Measurements from ENCODE around the gene EXOC3L2. TPM values are rescaled to one million over a fixed set of nuclear protein-coding genes. Genes with fewer than 3 reads are reported as not detected.

EXOC3L2 gene
- total and polyA plus RNA-seq, 9 donors, result 0.93 to 2.0 (median 1.7) TPM

DNA sequence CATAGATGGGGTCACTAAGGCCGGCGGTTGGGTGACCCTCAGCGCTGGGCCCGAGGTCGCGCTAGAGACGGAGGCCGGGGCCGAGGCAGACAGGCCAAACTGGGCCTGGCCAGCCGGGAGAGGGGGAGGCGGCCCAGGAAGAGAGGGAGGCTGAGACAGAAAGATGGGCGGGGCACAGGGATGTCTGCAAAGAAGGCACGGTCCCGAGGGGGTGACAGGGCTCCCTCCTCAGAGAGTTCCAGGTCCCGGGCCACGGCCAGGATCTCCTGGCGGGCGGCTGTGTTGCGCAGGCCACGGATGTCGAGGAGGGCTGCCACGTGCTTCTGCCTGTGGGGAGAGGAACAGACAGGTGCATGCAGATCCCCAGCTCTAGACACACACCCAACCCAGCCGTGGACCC, 32.2 kb downstream of the EXOC3L2 start:
- Histone ChIP-seq H3K36me3 (ENCODE audit: control insufficient read depth, insufficient read depth, low read length) (no peaks in the 10 kb centered on the region), H3K27me3 (ENCODE audit: control insufficient read depth, insufficient read depth, low read length) (peaks cover 44% of the 10 kb centered on the region), H3K4me3 (ENCODE audit: low read length) (no peak overlapping the region), H3K4me1 (ENCODE audit: control insufficient read depth, insufficient read depth, low read length) (peaks cover 22% of the 10 kb centered on the region), H3K27ac (ENCODE audit: low read length) (no peak overlapping the region), H3K9me3 (replicated peaks; ENCODE audit: control insufficient read depth, low read depth, low read length) (no peaks in the 10 kb centered on the region)
- WGBS (ENCODE audit: insufficient coverage), result 82% methylated on average over 18 of the region's 23 CpGs
- no peak for DNase-seq

DNA sequence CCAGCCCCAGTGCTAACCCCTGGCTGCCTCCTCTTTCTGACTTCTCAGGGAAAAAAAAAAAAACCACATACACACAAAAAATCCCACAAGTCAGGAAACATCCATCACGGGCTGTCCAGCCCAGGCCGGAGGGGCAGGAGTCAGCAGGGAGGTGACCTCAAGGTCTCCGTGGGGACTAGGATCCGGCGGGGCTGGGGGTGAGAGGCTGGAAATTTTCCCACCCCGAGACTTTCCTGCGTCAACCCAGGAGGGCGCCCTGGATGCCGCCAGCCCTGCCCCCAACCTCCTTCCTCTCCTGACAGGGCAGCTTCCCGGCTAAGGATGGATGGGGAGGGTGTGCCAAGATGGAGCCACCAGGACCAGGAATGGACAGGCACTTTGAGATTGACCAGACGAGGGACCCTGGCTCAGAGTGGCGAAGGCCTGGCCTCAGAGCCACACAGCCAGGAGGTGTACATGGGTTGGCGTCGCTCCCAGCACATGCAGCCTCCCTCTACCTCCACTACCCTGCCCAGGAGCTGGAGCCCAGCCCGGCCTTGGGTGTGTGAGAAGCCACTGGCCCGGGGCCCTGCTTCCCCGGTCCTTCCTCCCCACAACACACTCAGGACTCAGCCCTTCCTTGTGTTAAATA, 33.3 kb downstream of the EXOC3L2 start:
- peak; percentile 25 for DNase-seq
- WGBS (ENCODE audit: insufficient coverage), result 40% methylated on average over 4 of the region's 17 CpGs
- peak overlapping the region; percentile 47 for H3K27ac ChIP-seq (ENCODE audit: low read length)
- H3K4me1 ChIP-seq (ENCODE audit: control insufficient read depth, insufficient read depth, low read length), result peaks cover 17% of the 10 kb centered on the region
- H3K9me3 ChIP-seq (replicated peaks; ENCODE audit: control insufficient read depth, low read depth, low read length), result no peaks in the 10 kb centered on the region
- no peak overlapping the region for H3K4me3 ChIP-seq (ENCODE audit: low read length)
- peaks cover 32% of the 10 kb centered on the region for H3K27me3 ChIP-seq (ENCODE audit: control insufficient read depth, insufficient read depth, low read length)
- H3K36me3 ChIP-seq (ENCODE audit: control insufficient read depth, insufficient read depth, low read length), result no peaks in the 10 kb centered on the region

GRCh38 chr19:45206328-45206727, 38.9 kb downstream of the EXOC3L2 start:
- Histone ChIP-seq H3K4me1 (ENCODE audit: control insufficient read depth, insufficient read depth, low read length) (no peaks in the 10 kb centered on the region), H3K27ac (ENCODE audit: low read length) (no peak overlapping the region), H3K4me3 (ENCODE audit: low read length) (no peak overlapping the region), H3K27me3 (ENCODE audit: control insufficient read depth, insufficient read depth, low read length) (peaks cover 2% of the 10 kb centered on the region), H3K36me3 (ENCODE audit: control insufficient read depth, insufficient read depth, low read length) (no peaks in the 10 kb centered on the region), H3K9me3 (replicated peaks; ENCODE audit: control insufficient read depth, low read depth, low read length) (no peaks in the 10 kb centered on the region)
- WGBS (ENCODE audit: insufficient coverage), result no CpG with 5 or more reads among the region's 3 CpGs
- DNase-seq, result no peak

DNA sequence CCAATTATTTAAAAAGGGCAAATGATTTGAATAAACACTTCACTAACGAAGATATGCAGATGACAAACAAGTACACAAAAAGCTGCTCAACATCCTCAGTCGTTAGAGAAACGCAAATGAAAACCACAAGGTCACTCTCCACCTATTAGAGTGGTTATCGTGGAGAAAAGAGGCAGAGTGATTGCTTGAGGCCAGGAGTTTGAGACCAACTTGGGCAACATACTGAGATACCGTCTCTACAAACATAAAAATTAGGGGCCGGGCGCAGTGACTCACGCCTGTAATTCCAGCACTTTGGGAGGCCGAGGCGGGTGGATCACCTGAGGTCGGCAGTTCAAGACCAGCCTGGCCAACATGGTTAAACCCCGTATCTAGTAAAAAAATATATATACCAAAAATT, 39.4 kb downstream of the EXOC3L2 start:
- H3K27me3 ChIP-seq (ENCODE audit: control insufficient read depth, insufficient read depth, low read length), result peaks cover 2% of the 10 kb centered on the region
- H3K4me3 ChIP-seq (ENCODE audit: low read length), result no peak overlapping the region

DNA sequence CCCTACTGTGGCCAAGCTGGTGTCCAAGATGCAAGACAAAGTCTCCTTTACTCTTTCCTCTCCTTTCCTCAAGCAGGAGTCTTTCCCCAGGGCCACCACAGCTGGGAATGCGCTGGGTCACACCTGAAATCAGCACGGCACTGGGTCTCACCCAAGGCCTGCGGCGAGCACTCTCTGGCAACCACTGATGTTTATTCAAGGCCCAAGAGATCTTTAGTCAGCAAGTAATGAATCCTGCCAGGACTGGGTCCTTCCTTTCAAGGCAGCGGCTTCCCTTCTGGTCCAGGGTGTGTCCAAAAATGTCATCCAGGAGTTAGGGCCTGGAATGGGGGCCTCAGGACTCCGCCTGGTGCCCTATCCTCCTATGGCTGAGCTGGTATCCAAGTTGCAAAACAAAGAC, 42.6 kb downstream of the EXOC3L2 start:
- DNase-seq, result no peak
- Histone ChIP-seq H3K4me3 (ENCODE audit: low read length) (no peak overlapping the region), H3K27me3 (ENCODE audit: control insufficient read depth, insufficient read depth, low read length) (no peaks in the 10 kb centered on the region), H3K9me3 (replicated peaks; ENCODE audit: control insufficient read depth, low read depth, low read length) (no peaks in the 10 kb centered on the region), H3K36me3 (ENCODE audit: control insufficient read depth, insufficient read depth, low read length) (no peaks in the 10 kb centered on the region), H3K27ac (ENCODE audit: low read length) (no peak overlapping the region), H3K4me1 (ENCODE audit: control insufficient read depth, insufficient read depth, low read length) (no peaks in the 10 kb centered on the region)
- WGBS (ENCODE audit: insufficient coverage), result 78% methylated on average over 6 of the region's 6 CpGs

More for the DNA sequence above, 39.4 kb downstream of the EXOC3L2 start:
- Histone ChIP-seq H3K36me3 (ENCODE audit: control insufficient read depth, insufficient read depth, low read length) (no peaks in the 10 kb centered on the region), H3K4me1 (ENCODE audit: control insufficient read depth, insufficient read depth, low read length) (no peaks in the 10 kb centered on the region), H3K9me3 (replicated peaks; ENCODE audit: control insufficient read depth, low read depth, low read length) (no peaks in the 10 kb centered on the region), H3K27ac (ENCODE audit: low read length) (no peak overlapping the region)
- no CpG with 5 or more reads among the region's 12 CpGs for WGBS (ENCODE audit: insufficient coverage)
- DNase-seq, result no peak

DNA sequence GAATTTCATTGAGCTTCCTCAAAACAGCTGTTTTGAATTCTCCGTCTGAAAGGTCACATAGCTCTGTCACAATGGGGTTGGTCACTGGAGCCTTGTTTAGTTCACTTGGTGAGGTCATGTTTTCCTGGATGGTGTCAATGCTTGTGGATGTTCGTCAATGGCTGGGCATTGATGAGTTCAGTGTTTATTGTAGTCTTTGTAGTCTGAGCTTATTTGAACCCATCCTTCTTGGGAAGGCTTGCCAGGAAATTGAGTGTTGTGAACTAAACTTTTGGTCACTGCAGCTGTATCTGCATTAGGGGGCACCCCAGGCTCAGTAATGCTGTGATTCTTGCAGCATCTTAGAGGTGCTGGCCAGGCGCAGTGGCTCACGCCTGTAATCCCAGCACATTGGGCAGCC, 44.6 kb downstream of the EXOC3L2 start:
- Histone ChIP-seq H3K4me3 (ENCODE audit: low read length) (no peak overlapping the region), H3K36me3 (ENCODE audit: control insufficient read depth, insufficient read depth, low read length) (no peaks in the 10 kb centered on the region), H3K27ac (ENCODE audit: low read length) (no peak overlapping the region), H3K27me3 (ENCODE audit: control insufficient read depth, insufficient read depth, low read length) (no peaks in the 10 kb centered on the region), H3K4me1 (ENCODE audit: control insufficient read depth, insufficient read depth, low read length) (no peaks in the 10 kb centered on the region), H3K9me3 (replicated peaks; ENCODE audit: control insufficient read depth, low read depth, low read length) (no peaks in the 10 kb centered on the region)
- peak; percentile 66 for DNase-seq
- WGBS (ENCODE audit: insufficient coverage), result 47% methylated on average over 2 of the region's 4 CpGs

DNA sequence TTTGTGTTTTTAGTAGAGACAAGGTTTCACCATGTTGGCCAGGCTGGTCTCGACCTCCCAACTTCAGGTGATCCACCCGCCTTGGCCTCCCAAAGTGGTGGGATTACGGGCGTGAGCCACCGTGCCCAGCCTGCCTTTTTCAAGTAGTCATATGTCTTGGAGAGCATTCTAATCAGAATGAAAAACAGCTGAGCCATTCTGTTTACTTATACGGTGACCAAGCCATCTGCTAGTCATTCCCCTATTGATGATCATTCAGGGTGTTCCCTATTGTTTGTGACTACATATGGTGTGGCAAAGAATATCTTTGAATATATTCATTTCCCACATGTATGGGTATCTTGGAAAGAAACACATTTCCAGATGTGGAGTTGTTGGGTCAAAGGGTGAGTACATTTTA, 49.4 kb downstream of the EXOC3L2 start:
- 83% methylated on average over 1 of the region's 6 CpGs for WGBS (ENCODE audit: insufficient coverage)
- H3K4me3 ChIP-seq (ENCODE audit: low read length), result no peak overlapping the region
- H3K36me3 ChIP-seq (ENCODE audit: control insufficient read depth, insufficient read depth, low read length), result no peaks in the 10 kb centered on the region
- no peaks in the 10 kb centered on the region for H3K9me3 ChIP-seq (replicated peaks; ENCODE audit: control insufficient read depth, low read depth, low read length)
- no peaks in the 10 kb centered on the region for H3K4me1 ChIP-seq (ENCODE audit: control insufficient read depth, insufficient read depth, low read length)
- no peak for DNase-seq
- H3K27me3 ChIP-seq (ENCODE audit: control insufficient read depth, insufficient read depth, low read length), result no peaks in the 10 kb centered on the region
- H3K27ac ChIP-seq (ENCODE audit: low read length), result no peak overlapping the region

GRCh38 chr19:45191375-45191774, 53.8 kb downstream of the EXOC3L2 start:
- WGBS (ENCODE audit: insufficient coverage), result 100% methylated on average over 2 of the region's 4 CpGs
- no peak overlapping the region for H3K27ac ChIP-seq (ENCODE audit: low read length)

DNA sequence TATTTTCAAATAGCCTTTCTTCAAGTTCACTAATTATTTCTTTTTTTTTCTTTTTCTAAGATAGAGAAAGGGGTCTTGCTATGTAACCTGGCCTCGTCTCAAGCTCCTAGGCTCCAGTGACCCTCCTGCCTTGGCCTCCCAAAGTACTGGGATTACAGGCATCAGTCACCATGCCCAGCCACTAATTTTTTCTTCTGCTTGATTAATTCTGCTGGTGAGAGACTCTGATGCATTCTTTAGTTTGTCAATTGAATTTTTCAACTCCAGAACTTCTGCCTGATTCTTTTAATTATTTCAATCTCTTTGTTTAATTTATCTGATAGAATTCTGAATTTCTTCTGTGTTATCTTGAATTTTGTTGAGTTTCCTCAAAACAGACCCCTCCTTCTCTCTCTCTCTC, 55.2 kb downstream of the EXOC3L2 start:
- WGBS (ENCODE audit: insufficient coverage), result no CpG with 5 or more reads among the region's 1 CpG

More at GRCh38 chr19:45191375-45191774, 53.8 kb downstream of the EXOC3L2 start:
- Histone ChIP-seq H3K27me3 (ENCODE audit: control insufficient read depth, insufficient read depth, low read length) (no peaks in the 10 kb centered on the region), H3K4me1 (ENCODE audit: control insufficient read depth, insufficient read depth, low read length) (no peaks in the 10 kb centered on the region), H3K9me3 (replicated peaks; ENCODE audit: control insufficient read depth, low read depth, low read length) (no peaks in the 10 kb centered on the region), H3K36me3 (ENCODE audit: control insufficient read depth, insufficient read depth, low read length) (no peaks in the 10 kb centered on the region), H3K4me3 (ENCODE audit: low read length) (no peak overlapping the region)
- no peak for DNase-seq

DNA sequence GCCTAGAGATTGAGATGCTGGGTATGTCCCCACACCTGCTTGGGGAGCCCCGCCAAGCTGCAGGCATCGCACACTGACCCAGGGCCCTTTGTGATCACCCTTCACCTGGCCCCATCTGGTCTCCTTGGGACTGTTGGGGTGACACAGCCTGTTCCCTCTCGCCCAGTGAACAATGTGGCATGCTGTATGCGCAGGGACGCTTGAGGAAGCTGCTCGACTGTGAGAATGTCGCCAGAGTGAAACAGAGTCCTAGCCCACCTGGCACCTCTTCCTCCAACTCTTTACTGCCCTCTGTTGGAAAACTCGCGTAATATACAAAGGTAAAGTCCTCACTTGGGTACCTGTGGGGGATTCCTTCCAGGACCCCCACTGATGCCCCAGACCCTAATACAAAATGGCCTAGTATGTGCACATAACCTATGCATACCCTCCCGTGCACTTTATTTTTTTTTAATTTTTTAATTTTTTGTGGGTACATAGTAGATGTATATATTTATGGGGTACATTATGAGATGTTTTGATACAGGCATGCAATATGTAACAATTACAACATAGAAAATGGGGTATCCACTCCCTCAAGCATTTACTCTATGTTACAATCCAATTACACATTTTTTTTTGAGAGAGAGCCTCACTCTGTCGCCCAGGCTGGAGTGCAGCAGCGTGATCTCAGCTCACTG, 57.6 kb downstream of the EXOC3L2 start:
- Histone ChIP-seq H3K27me3 (ENCODE audit: control insufficient read depth, insufficient read depth, low read length) (no peaks in the 10 kb centered on the region), H3K9me3 (replicated peaks; ENCODE audit: control insufficient read depth, low read depth, low read length) (no peaks in the 10 kb centered on the region), H3K36me3 (ENCODE audit: control insufficient read depth, insufficient read depth, low read length) (no peaks in the 10 kb centered on the region), H3K4me3 (ENCODE audit: low read length) (no peak overlapping the region), H3K4me1 (ENCODE audit: control insufficient read depth, insufficient read depth, low read length) (no peaks in the 10 kb centered on the region), H3K27ac (ENCODE audit: low read length) (no peak overlapping the region)
- WGBS (ENCODE audit: insufficient coverage), result 47% methylated on average over 8 of the region's 12 CpGs
- DNase-seq, result no peak

More for the DNA sequence above, 55.2 kb downstream of the EXOC3L2 start:
- Histone ChIP-seq H3K4me1 (ENCODE audit: control insufficient read depth, insufficient read depth, low read length) (no peaks in the 10 kb centered on the region), H3K27me3 (ENCODE audit: control insufficient read depth, insufficient read depth, low read length) (no peaks in the 10 kb centered on the region), H3K9me3 (replicated peaks; ENCODE audit: control insufficient read depth, low read depth, low read length) (no peaks in the 10 kb centered on the region), H3K36me3 (ENCODE audit: control insufficient read depth, insufficient read depth, low read length) (no peaks in the 10 kb centered on the region), H3K27ac (ENCODE audit: low read length) (no peak overlapping the region), H3K4me3 (ENCODE audit: low read length) (no peak overlapping the region)
- no peak for DNase-seq

Data from muscle of leg (tissue), 11 donors.